Measurements from ENCODE around the gene KIAA1217. TPM values are rescaled to one million over a fixed set of nuclear protein-coding genes. Genes with fewer than 3 reads are reported as not detected.

KIAA1217 gene
- total and polyA plus RNA-seq, 2 of the 8 experiments (the other 6 are each of a cell fraction or from before 2014, with no cell fraction given), result 4.5 to 15.6 TPM

DNA sequence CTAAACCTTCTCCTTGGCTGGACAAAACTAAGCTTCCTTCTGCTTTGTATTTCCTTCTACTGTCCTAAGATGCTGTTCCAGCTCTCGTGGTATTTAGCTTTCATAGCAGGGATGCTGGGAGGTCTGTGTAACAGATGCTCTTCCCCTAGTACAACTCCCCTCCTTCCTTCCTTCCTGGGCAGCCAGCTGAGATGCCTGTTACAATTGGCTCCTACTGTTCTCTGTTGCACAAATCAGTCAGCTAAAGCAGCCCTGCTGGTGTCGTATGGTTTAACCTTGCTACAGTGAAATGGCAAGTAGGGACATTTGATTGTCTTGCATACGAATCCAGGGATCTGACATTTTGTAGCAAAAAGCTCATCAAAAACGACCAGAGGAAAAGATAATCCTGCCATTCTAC is 371.0 kb downstream of the KIAA1217 start (continued):
- TF ChIP-seq, protein P1, sequence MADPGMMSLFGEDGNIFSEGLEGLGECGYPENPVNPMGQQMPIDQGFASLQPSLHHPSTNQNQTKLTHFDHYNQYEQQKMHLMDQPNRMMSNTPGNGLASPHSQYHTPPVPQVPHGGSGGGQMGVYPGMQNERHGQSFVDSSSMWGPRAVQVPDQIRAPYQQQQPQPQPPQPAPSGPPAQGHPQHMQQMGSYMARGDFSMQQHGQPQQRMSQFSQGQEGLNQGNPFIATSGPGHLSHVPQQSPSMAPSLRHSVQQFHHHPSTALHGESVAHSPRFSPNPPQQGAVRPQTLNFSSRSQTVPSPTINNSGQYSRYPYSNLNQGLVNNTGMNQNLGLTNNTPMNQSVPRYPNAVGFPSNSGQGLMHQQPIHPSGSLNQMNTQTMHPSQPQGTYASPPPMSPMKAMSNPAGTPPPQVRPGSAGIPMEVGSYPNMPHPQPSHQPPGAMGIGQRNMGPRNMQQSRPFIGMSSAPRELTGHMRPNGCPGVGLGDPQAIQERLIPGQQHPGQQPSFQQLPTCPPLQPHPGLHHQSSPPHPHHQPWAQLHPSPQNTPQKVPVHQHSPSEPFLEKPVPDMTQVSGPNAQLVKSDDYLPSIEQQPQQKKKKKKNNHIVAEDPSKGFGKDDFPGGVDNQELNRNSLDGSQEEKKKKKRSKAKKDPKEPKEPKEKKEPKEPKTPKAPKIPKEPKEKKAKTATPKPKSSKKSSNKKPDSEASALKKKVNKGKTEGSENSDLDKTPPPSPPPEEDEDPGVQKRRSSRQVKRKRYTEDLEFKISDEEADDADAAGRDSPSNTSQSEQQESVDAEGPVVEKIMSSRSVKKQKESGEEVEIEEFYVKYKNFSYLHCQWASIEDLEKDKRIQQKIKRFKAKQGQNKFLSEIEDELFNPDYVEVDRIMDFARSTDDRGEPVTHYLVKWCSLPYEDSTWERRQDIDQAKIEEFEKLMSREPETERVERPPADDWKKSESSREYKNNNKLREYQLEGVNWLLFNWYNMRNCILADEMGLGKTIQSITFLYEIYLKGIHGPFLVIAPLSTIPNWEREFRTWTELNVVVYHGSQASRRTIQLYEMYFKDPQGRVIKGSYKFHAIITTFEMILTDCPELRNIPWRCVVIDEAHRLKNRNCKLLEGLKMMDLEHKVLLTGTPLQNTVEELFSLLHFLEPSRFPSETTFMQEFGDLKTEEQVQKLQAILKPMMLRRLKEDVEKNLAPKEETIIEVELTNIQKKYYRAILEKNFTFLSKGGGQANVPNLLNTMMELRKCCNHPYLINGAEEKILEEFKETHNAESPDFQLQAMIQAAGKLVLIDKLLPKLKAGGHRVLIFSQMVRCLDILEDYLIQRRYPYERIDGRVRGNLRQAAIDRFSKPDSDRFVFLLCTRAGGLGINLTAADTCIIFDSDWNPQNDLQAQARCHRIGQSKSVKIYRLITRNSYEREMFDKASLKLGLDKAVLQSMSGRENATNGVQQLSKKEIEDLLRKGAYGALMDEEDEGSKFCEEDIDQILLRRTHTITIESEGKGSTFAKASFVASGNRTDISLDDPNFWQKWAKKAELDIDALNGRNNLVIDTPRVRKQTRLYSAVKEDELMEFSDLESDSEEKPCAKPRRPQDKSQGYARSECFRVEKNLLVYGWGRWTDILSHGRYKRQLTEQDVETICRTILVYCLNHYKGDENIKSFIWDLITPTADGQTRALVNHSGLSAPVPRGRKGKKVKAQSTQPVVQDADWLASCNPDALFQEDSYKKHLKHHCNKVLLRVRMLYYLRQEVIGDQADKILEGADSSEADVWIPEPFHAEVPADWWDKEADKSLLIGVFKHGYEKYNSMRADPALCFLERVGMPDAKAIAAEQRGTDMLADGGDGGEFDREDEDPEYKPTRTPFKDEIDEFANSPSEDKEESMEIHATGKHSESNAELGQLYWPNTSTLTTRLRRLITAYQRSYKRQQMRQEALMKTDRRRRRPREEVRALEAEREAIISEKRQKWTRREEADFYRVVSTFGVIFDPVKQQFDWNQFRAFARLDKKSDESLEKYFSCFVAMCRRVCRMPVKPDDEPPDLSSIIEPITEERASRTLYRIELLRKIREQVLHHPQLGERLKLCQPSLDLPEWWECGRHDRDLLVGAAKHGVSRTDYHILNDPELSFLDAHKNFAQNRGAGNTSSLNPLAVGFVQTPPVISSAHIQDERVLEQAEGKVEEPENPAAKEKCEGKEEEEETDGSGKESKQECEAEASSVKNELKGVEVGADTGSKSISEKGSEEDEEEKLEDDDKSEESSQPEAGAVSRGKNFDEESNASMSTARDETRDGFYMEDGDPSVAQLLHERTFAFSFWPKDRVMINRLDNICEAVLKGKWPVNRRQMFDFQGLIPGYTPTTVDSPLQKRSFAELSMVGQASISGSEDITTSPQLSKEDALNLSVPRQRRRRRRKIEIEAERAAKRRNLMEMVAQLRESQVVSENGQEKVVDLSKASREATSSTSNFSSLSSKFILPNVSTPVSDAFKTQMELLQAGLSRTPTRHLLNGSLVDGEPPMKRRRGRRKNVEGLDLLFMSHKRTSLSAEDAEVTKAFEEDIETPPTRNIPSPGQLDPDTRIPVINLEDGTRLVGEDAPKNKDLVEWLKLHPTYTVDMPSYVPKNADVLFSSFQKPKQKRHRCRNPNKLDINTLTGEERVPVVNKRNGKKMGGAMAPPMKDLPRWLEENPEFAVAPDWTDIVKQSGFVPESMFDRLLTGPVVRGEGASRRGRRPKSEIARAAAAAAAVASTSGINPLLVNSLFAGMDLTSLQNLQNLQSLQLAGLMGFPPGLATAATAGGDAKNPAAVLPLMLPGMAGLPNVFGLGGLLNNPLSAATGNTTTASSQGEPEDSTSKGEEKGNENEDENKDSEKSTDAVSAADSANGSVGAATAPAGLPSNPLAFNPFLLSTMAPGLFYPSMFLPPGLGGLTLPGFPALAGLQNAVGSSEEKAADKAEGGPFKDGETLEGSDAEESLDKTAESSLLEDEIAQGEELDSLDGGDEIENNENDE (IDR thresholded peaks at IDR 0.05; ENCODE audit: insufficient replicate concordance, low read length), result no peak
- no peak for TF ChIP-seq KDM5A (IDR thresholded peaks at IDR 0.05; ENCODE audit: low read length)
- TF ChIP-seq, protein P2, sequence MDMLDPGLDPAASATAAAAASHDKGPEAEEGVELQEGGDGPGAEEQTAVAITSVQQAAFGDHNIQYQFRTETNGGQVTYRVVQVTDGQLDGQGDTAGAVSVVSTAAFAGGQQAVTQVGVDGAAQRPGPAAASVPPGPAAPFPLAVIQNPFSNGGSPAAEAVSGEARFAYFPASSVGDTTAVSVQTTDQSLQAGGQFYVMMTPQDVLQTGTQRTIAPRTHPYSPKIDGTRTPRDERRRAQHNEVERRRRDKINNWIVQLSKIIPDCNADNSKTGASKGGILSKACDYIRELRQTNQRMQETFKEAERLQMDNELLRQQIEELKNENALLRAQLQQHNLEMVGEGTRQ (IDR thresholded peaks at IDR 0.05; ENCODE audit: low read length), result no peak
- TF ChIP-seq SIX5 (IDR thresholded peaks at IDR 0.05; ENCODE audit: low read depth, low read length), result no peak
- no peak for TF ChIP-seq BCL11A (IDR thresholded peaks at IDR 0.05; ENCODE audit: low read depth in 2 of 2, low read length in 2 of 2)

Measured in H1 (cell line).